Effector memory CD8-positive, alpha-beta T cell (primary cell): Measurements from ENCODE around the gene NTN1.

Source experiments
- ATAC-seq: fragments of 150-1000 bp; cut with Tn5 transposase; replicated peaks from 2 replicates; pipeline ENCODE4 v1.10.0; 2021; ENCODE audit warnings: mild to moderate bottlenecking, moderate library complexity
- DNase-seq, 3 experiments: peaks; one replicate each; pipeline ENCODE4 v3.0.0; 2021
- H3K27ac Mint-ChIP-seq, 2 donors: one replicate each; pipeline ENCODE4 v1.8.0; 2022; ENCODE audit warnings: mild to moderate bottlenecking in 2 of 2, mixed read lengths in 2 of 2, moderate library complexity in 2 of 2
- H3K27me3 Mint-ChIP-seq, 2 donors: one replicate each; pipeline ENCODE4 v1.8.0; 2022; ENCODE audit warnings: mixed read lengths in 2 of 2
- H3K36me3 Mint-ChIP-seq: one replicate; pipeline ENCODE4 v1.8.0; 2022; ENCODE audit warnings: mild to moderate bottlenecking, moderate library complexity, mixed read lengths; ENCODE audit not compliant: insufficient read depth
- H3K4me1 Mint-ChIP-seq, 2 donors: one replicate each; pipeline ENCODE4 v1.8.0; 2022; ENCODE audit warnings: low read depth in 2 of 2, mixed read lengths in 2 of 2
- H3K4me3 Mint-ChIP-seq, 2 donors: one replicate each; pipeline ENCODE4 v1.8.0; 2022; ENCODE audit warnings: mild to moderate bottlenecking in 2 of 2, mixed read lengths in 2 of 2, moderate library complexity in 2 of 2
- H3K9me3 Mint-ChIP-seq, 2 donors: one replicate each; pipeline ENCODE4 v1.8.0; 2022; ENCODE audit warnings: mixed read lengths in 2 of 2

NTN1 gene

GRCh38 chr17:9167379-9167778 is 146.1 kb downstream of the NTN1 start:
- Mint-ChIP-seq H3K4me3 (no peak overlapping the region), H3K36me3 (no peaks in the 10 kb centered on the region), H3K27ac (no peak overlapping the region), H3K4me1 (peaks cover 0 to 2% of the 10 kb centered on the region in 2 donors), H3K9me3 (no peaks in the 10 kb centered on the region), H3K27me3 (peaks cover 0 to 56% of the 10 kb centered on the region in 2 donors)
- ATAC-seq (no peak), DNase-seq (no peak)

GRCh38 chr17:9169116-9169515 is 147.8 kb downstream of the NTN1 start:
- Mint-ChIP-seq H3K27ac (no peak overlapping the region), H3K4me1 (peaks cover 0 to 2% of the 10 kb centered on the region in 2 donors), H3K27me3 (peaks cover 0 to 45% of the 10 kb centered on the region in 2 donors), H3K4me3 (no peak overlapping the region), H3K9me3 (no peaks in the 10 kb centered on the region), H3K36me3 (no peaks in the 10 kb centered on the region)
- no peak for ATAC-seq
- DNase-seq = no peak

GRCh38 chr17:9170336-9170735 is 149.0 kb downstream of the NTN1 start:
- Mint-ChIP-seq H3K27ac (no peak overlapping the region), H3K4me3 (no peak overlapping the region), H3K36me3 (no peaks in the 10 kb centered on the region), H3K9me3 (no peaks in the 10 kb centered on the region), H3K27me3 (peaks cover 0 to 45% of the 10 kb centered on the region in 2 donors), H3K4me1 (peaks cover 0 to 2% of the 10 kb centered on the region in 2 donors)
- ATAC-seq (no peak), DNase-seq (no peak)

- ATAC-seq = no peak
- no peak overlapping the region for H3K27ac Mint-ChIP-seq
- peaks cover 0 to 2% of the 10 kb centered on the region in 2 donors for H3K4me1 Mint-ChIP-seq
- H3K27me3 Mint-ChIP-seq = peaks cover 0 to 45% of the 10 kb centered on the region in 2 donors
- DNase-seq = no peak
- no peak overlapping the region for H3K4me3 Mint-ChIP-seq
- H3K36me3 Mint-ChIP-seq = no peaks in the 10 kb centered on the region
- no peaks in the 10 kb centered on the region for H3K9me3 Mint-ChIP-seq
Observed at GRCh38 chr17:9170853-9171252, 149.5 kb downstream of the NTN1 start.

GRCh38 chr17:9173386-9173983 is 152.2 kb downstream of the NTN1 start:
- peaks cover 11 to 48% of the 10 kb centered on the region in 2 donors for H3K27me3 Mint-ChIP-seq
- DNase-seq (no peak), ATAC-seq (no peak)
- H3K4me1 Mint-ChIP-seq = peaks cover 0 to 2% of the 10 kb centered on the region in 2 donors
- no peaks in the 10 kb centered on the region for H3K9me3 Mint-ChIP-seq
- H3K27ac Mint-ChIP-seq = no peak overlapping the region
- H3K4me3 Mint-ChIP-seq = no peak overlapping the region
- H3K36me3 Mint-ChIP-seq = no peaks in the 10 kb centered on the region

- H3K36me3 Mint-ChIP-seq = no peaks in the 10 kb centered on the region
Observed at GRCh38 chr17:9174312-9174711, 153.0 kb downstream of the NTN1 start.

GRCh38 chr17:9174779-9175574 is 153.7 kb downstream of the NTN1 start:
- Mint-ChIP-seq H3K27me3 (peaks cover 14 to 39% of the 10 kb centered on the region in 2 donors), H3K9me3 (no peaks in the 10 kb centered on the region), H3K4me1 (peaks cover 0 to 2% of the 10 kb centered on the region in 2 donors), H3K4me3 (no peak overlapping the region), H3K27ac (no peak overlapping the region), H3K36me3 (no peaks in the 10 kb centered on the region)
- ATAC-seq (no peak), DNase-seq (no peak)

More at GRCh38 chr17:9174312-9174711, 153.0 kb downstream of the NTN1 start:
- no peak overlapping the region for H3K27ac Mint-ChIP-seq
- H3K27me3 Mint-ChIP-seq = peaks cover 14 to 46% of the 10 kb centered on the region in 2 donors
- no peak for DNase-seq
- ATAC-seq = no peak
- H3K4me3 Mint-ChIP-seq = no peak overlapping the region
- peaks cover 0 to 2% of the 10 kb centered on the region in 2 donors for H3K4me1 Mint-ChIP-seq
- no peaks in the 10 kb centered on the region for H3K9me3 Mint-ChIP-seq

- no peak for ATAC-seq
- Mint-ChIP-seq H3K4me3 (no peak overlapping the region), H3K27ac (no peak overlapping the region), H3K4me1 (no peaks in the 10 kb centered on the region), H3K9me3 (no peaks in the 10 kb centered on the region), H3K36me3 (no peaks in the 10 kb centered on the region), H3K27me3 (peaks cover 14 to 30% of the 10 kb centered on the region in 2 donors)
- DNase-seq = no peak
Observed at GRCh38 chr17:9175700-9176467, 154.6 kb downstream of the NTN1 start.

GRCh38 chr17:9177212-9177611 is 155.9 kb downstream of the NTN1 start:
- ATAC-seq = no peak
- Mint-ChIP-seq H3K4me1 (no peaks in the 10 kb centered on the region), H3K36me3 (no peaks in the 10 kb centered on the region), H3K27ac (no peak overlapping the region), H3K9me3 (no peaks in the 10 kb centered on the region), H3K4me3 (no peak overlapping the region), H3K27me3 (peaks cover 14 to 32% of the 10 kb centered on the region in 2 donors)
- DNase-seq = no peak

GRCh38 chr17:9178319-9178718 is 157.0 kb downstream of the NTN1 start:
- no peak overlapping the region for H3K27ac Mint-ChIP-seq
- H3K27me3 Mint-ChIP-seq = peaks cover 17 to 43% of the 10 kb centered on the region in 2 donors
- no peaks in the 10 kb centered on the region for H3K9me3 Mint-ChIP-seq
- no peaks in the 10 kb centered on the region for H3K36me3 Mint-ChIP-seq
- H3K4me1 Mint-ChIP-seq = no peaks in the 10 kb centered on the region
- ATAC-seq (no peak), DNase-seq (no peak)
- no peak overlapping the region for H3K4me3 Mint-ChIP-seq

- no peak for ATAC-seq
- H3K27ac Mint-ChIP-seq = no peak overlapping the region
- peaks cover 0 to 4% of the 10 kb centered on the region in 2 donors for H3K4me1 Mint-ChIP-seq
- H3K4me3 Mint-ChIP-seq = no peak overlapping the region
- peaks cover 30 to 55% of the 10 kb centered on the region in 2 donors for H3K27me3 Mint-ChIP-seq
- DNase-seq = no peak
- H3K9me3 Mint-ChIP-seq = no peaks in the 10 kb centered on the region
- no peaks in the 10 kb centered on the region for H3K36me3 Mint-ChIP-seq
Observed at GRCh38 chr17:9179602-9180001, 158.3 kb downstream of the NTN1 start.

- Mint-ChIP-seq H3K4me3 (no peak overlapping the region), H3K27me3 (peaks cover 34 to 70% of the 10 kb centered on the region in 2 donors), H3K27ac (no peak overlapping the region), H3K4me1 (peaks cover 0 to 4% of the 10 kb centered on the region in 2 donors), H3K9me3 (no peaks in the 10 kb centered on the region), H3K36me3 (no peaks in the 10 kb centered on the region)
- no peak for DNase-seq
- ATAC-seq = no peak
Observed at GRCh38 chr17:9181640-9182039, 160.3 kb downstream of the NTN1 start.

- DNase-seq (peak in 2 of 3 experiments; percentile 23 to 24), ATAC-seq (peak; percentile 72)
- Mint-ChIP-seq H3K4me1 (peaks cover 0 to 4% of the 10 kb centered on the region in 2 donors), H3K36me3 (no peaks in the 10 kb centered on the region), H3K27me3 (peaks cover 35 to 73% of the 10 kb centered on the region in 2 donors), H3K9me3 (no peaks in the 10 kb centered on the region), H3K4me3 (peak overlapping the region in 1 of 2 donors; percentile 40), H3K27ac (no peak overlapping the region)
Observed at GRCh38 chr17:9183306-9183705, 162.0 kb downstream of the NTN1 start.
